Psoas muscle (tissue), 8 donors: ENCODE measurements around the gene POLR3K. TPM values are rescaled to one million over a fixed set of nuclear protein-coding genes. Genes with fewer than 3 reads are reported as not detected.

Experiments
- ATAC-seq, 4 donors: fragments of 200-7000 bp; cut with Tn5 transposase; one replicate each; pipeline ENCODE4 v1.9.1; 2020; ENCODE audit warnings: moderate library complexity in 3 of 4, mild to moderate bottlenecking in 2 of 4
- DNase-seq, 2 donors: peaks; one replicate each; pipeline ENCODE4 v3.0.0-alpha.2; 2020
- H3K27ac ChIP-seq: fragments of 200-600 bp; one replicate; pipeline ENCODE4 v1.8.0; 2022
- H3K27me3 ChIP-seq, 3 donors: fragments of 200-600 bp in 1 of 3; one replicate each; pipeline versions ENCODE4 v1.6.1 to v1.8.0; 2013 to 2022; ENCODE audit warnings: low read length in 2 of 3, mild to moderate bottlenecking in 2 of 3, moderate library complexity in 1 of 3; ENCODE audit not compliant: insufficient read depth in 3 of 3
- H3K36me3 ChIP-seq, 2 donors: fragments of 200-600 bp in 1 of 2; one replicate each; pipeline versions ENCODE4 v1.6.1 to v1.8.0; 2013 to 2022; ENCODE audit warnings: low read depth in 1 of 2, mild to moderate bottlenecking in 1 of 2, moderate library complexity in 1 of 2; ENCODE audit not compliant: insufficient read depth in 1 of 2
- H3K4me1 ChIP-seq: fragments of 200-600 bp; one replicate; pipeline ENCODE4 v1.8.0; 2022
- H3K4me3 ChIP-seq: fragments of 200-600 bp; one replicate; pipeline ENCODE4 v1.8.0; 2022; ENCODE audit warnings: mild to moderate bottlenecking
- H3K9me3 ChIP-seq: fragments of 200-600 bp; one replicate; pipeline ENCODE4 v1.8.0; 2022
- CTCF ChIP-seq: fragments of 200-600 bp; IDR thresholded peaks from one replicate; pipeline ENCODE4 v1.8.0; 2022; ENCODE audit warnings: antibody characterized with exemption
- WGBS, 3 donors: extraction: QIAGEN DNeasy Blood & Tissue Kit; methylation state at CpG; one replicate each; pipeline versions ENCODE4 v1.1.6 to v1.1.7; 2013; 5-methylcytosine and 5-hydroxymethylcytosine counted together
- intact Hi-C, 2 donors: fragments of 100-400 bp; cut with DNase I; formaldehyde crosslinking; loops; one replicate each; pipeline versions ENCODE4 v1.11.0 to v1.14.2; 2022
- polyA plus RNA-seq, 3 donors: library from polyadenylated mRNA; stranded (reverse); fragments of 200-250 nt; gene quantifications; one replicate each; pipeline ENCODE4 v1.2.3, GENCODE V29; 2013
- total RNA-seq, 4 donors: library from RNA; stranded (reverse); fragmentation: NEBNext Ultra II Directional in 2 of 4; extraction: Animal tissue kit (Norgen Biotek cat#: 25700) in 2 of 4; gene quantifications; one replicate each; pipeline versions ENCODE4 v1.2.1 to v1.2.4, GENCODE V29; 2021 to 2023
- donor health status: healthy with polysubstance abuse.
- donor health status: DM: no; HTN: no; CAD: no; lungs with moderate emphysema.
- donor health status: Bipolar disorder and iron deficiency.
- donor health status: healthy.
- donor health status: DM: yes; HTN: yes; CAD: no.
- donor health status: DM: no; HTN: no; CAD: no.
- donor health status: DM: no; HTN: no; CAD: no.
- donor health status: DM: yes; HTN: yes; CAD: no.

POLR3K gene
- total and polyA plus RNA-seq, 7 donors = 5.8 to 17.5 (median 10.9) TPM

- DNase-seq (peak in 1 of 2 donors; percentile 14), ATAC-seq (no peak)
- Histone ChIP-seq H3K27ac (no peak overlapping the region), H3K4me3 (no peak overlapping the region), H3K27me3 (no peaks in the 10 kb centered on the region), H3K4me1 (peaks cover 27% of the 10 kb centered on the region), H3K9me3 (no peaks in the 10 kb centered on the region), H3K36me3 (peaks cover 7 to 67% of the 10 kb centered on the region in 2 donors)
- WGBS, 3 donors = 93 to 94% (median 94%) methylated on average over 21 of the region's 21 CpGs
- TF ChIP-seq CTCF = no peak
- intact Hi-C loops = no loop called here
Observed at GRCh38 chr16:62968-63391, 9.6 kb upstream of the POLR3K start.

GRCh38 chr16:62283-62967, 9.0 kb upstream of the POLR3K start:
- no peaks in the 10 kb centered on the region for H3K9me3 ChIP-seq
- H3K4me3 ChIP-seq = no peak overlapping the region
- TF ChIP-seq CTCF = no peak
- intact Hi-C loops = no loop called here
- ATAC-seq = no peak
- H3K27ac ChIP-seq = no peak overlapping the region
- H3K36me3 ChIP-seq = peaks cover 7 to 73% of the 10 kb centered on the region in 2 donors
- DNase-seq = peak; percentile 11 to 42
- 92 to 94% (median 93%) methylated on average over 33 to 34 of the region's 34 CpGs for WGBS, 3 donors
- no peaks in the 10 kb centered on the region for H3K27me3 ChIP-seq
- peaks cover 22% of the 10 kb centered on the region for H3K4me1 ChIP-seq

- no peak for TF ChIP-seq CTCF
- intact Hi-C loops = no loop called here
- Histone ChIP-seq H3K27me3 (no peaks in the 10 kb centered on the region), H3K4me3 (no peak overlapping the region), H3K4me1 (peaks cover 16% of the 10 kb centered on the region), H3K36me3 (peaks cover 7 to 78% of the 10 kb centered on the region in 2 donors), H3K27ac (no peak overlapping the region), H3K9me3 (no peaks in the 10 kb centered on the region)
- no peak for ATAC-seq
- 87 to 93% (median 90%) methylated on average over 24 to 32 of the region's 32 CpGs for WGBS, 3 donors
- peak; percentile 13 to 50 for DNase-seq
Observed at GRCh38 chr16:61879-62281, 8.5 kb upstream of the POLR3K start.

GRCh38 chr16:60929-61878, 7.8 kb upstream of the POLR3K start:
- intact Hi-C loops = no loop called here
- H3K27ac ChIP-seq = no peak overlapping the region
- H3K4me3 ChIP-seq = no peak overlapping the region
- H3K9me3 ChIP-seq = no peaks in the 10 kb centered on the region
- no peak for ATAC-seq
- no peak for TF ChIP-seq CTCF
- peak; percentile 15 to 54 for DNase-seq
- H3K4me1 ChIP-seq = peaks cover 16% of the 10 kb centered on the region
- no peaks in the 10 kb centered on the region for H3K27me3 ChIP-seq
- WGBS, 3 donors = 81 to 83% (median 83%) methylated on average over 87 to 89 of the region's 89 CpGs
- H3K36me3 ChIP-seq = peaks cover 7 to 85% of the 10 kb centered on the region in 2 donors
